ENCODE results near the gene KRT38. TPM values are rescaled to one million over a fixed set of nuclear protein-coding genes. Genes with fewer than 3 reads are reported as not detected.

The KRT38 gene
- total RNA-seq, 1 donor from 2014 or later, result not detected

DNA sequence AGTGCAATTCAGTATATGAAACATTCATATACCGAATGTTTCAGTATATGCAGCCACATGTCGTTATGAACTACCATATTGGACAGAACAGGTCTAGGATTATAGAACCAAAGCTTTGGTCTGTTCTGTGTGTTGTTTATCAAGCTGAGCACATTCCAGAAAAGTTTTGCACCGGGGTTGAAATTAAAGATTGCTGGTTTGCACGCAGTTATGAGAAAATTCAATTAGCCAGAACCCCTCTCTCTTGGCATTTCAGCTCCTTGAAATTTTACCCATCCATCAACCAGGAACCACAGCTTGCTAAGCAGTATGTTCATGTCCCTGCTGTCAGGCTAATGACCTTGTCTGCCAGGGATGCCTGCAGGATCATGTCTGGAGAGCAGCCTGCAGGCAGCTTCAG is 16.9 kb upstream of the KRT38 start:
- no peaks in the 10 kb centered on the region for H3K36me3 Mint-ChIP-seq (ENCODE audit: low read depth)
- H3K27ac Mint-ChIP-seq (ENCODE audit: unreplicated experiment), result no peak overlapping the region
- H3K9me3 Mint-ChIP-seq, result no peaks in the 10 kb centered on the region
- TF ChIP-seq, protein P1, sequence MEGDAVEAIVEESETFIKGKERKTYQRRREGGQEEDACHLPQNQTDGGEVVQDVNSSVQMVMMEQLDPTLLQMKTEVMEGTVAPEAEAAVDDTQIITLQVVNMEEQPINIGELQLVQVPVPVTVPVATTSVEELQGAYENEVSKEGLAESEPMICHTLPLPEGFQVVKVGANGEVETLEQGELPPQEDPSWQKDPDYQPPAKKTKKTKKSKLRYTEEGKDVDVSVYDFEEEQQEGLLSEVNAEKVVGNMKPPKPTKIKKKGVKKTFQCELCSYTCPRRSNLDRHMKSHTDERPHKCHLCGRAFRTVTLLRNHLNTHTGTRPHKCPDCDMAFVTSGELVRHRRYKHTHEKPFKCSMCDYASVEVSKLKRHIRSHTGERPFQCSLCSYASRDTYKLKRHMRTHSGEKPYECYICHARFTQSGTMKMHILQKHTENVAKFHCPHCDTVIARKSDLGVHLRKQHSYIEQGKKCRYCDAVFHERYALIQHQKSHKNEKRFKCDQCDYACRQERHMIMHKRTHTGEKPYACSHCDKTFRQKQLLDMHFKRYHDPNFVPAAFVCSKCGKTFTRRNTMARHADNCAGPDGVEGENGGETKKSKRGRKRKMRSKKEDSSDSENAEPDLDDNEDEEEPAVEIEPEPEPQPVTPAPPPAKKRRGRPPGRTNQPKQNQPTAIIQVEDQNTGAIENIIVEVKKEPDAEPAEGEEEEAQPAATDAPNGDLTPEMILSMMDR (conservative IDR thresholded peaks at IDR 0.05), result no peak
- H3K27me3 Mint-ChIP-seq (ENCODE audit: low read depth), result no peaks in the 10 kb centered on the region
- no peaks in the 10 kb centered on the region for H3K4me1 Mint-ChIP-seq
- DNase-seq (ENCODE audit: low read depth, low spot score), result no peak
- no peak overlapping the region for H3K4me3 Mint-ChIP-seq

DNA sequence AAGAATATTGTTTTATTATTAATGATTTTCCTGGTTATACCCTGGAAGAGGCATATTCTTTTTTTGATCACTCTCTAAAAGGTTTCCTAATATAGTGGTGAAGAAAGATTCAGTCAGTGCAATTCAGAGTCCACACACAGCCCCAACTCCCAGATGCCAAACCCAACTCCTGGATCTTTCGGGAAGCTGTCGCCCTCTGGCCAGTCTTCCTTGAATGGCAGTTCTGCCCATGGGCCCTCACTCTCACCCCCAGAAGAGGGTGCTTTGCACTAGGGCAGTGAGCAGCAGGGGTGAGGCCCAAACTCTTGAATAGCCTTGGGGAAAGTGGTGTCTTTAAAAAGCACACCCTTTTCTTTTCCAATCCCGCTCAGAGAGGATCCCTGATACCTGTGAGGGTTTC is 15.4 kb upstream of the KRT38 start:
- no peaks in the 10 kb centered on the region for H3K4me1 Mint-ChIP-seq
- peaks cover 3% of the 10 kb centered on the region for H3K9me3 Mint-ChIP-seq
- no peak overlapping the region for H3K4me3 Mint-ChIP-seq
- H3K36me3 Mint-ChIP-seq (ENCODE audit: low read depth), result peaks cover 2% of the 10 kb centered on the region
- H3K27me3 Mint-ChIP-seq (ENCODE audit: low read depth), result peaks cover 3% of the 10 kb centered on the region
- DNase-seq (ENCODE audit: low read depth, low spot score), result no peak
- no peak overlapping the region for H3K27ac Mint-ChIP-seq (ENCODE audit: unreplicated experiment)
- TF ChIP-seq, protein P1 (conservative IDR thresholded peaks at IDR 0.05), result no peak

DNA sequence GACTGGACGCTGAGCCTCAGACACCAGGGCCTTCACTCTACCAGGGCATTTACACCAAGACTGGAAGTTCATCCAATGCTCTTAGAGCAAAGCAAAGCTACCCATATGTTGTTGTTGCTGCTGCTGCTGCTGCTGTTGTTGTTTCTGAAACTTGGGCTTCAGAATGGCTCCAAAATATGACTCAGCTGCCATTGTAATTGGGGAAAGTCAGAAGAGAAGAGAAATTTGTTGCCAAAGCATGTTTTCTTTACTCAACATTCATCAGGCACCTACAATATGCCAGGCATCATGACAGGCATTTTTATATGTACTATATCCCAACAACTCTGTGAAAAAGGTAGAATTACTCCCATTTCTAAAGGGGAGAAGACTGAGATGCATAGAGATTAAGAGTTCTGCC is 14.5 kb upstream of the KRT38 start:
- Mint-ChIP-seq H3K9me3 (peaks cover 6% of the 10 kb centered on the region), H3K4me3 (no peak overlapping the region), H3K36me3 (ENCODE audit: low read depth) (peaks cover 4% of the 10 kb centered on the region), H3K4me1 (no peaks in the 10 kb centered on the region), H3K27ac (ENCODE audit: unreplicated experiment) (no peak overlapping the region), H3K27me3 (ENCODE audit: low read depth) (peaks cover 6% of the 10 kb centered on the region)
- TF ChIP-seq, protein P1 (conservative IDR thresholded peaks at IDR 0.05), result no peak
- DNase-seq (ENCODE audit: low read depth, low spot score), result no peak

GRCh38 chr17:41453066-41453465 is 12.3 kb upstream of the KRT38 start:
- no peaks in the 10 kb centered on the region for H3K4me1 Mint-ChIP-seq
- H3K27me3 Mint-ChIP-seq (ENCODE audit: low read depth), result peaks cover 6% of the 10 kb centered on the region
- H3K36me3 Mint-ChIP-seq (ENCODE audit: low read depth), result peaks cover 4% of the 10 kb centered on the region
- H3K9me3 Mint-ChIP-seq, result peaks cover 6% of the 10 kb centered on the region
- DNase-seq (ENCODE audit: low read depth, low spot score), result no peak
- H3K4me3 Mint-ChIP-seq, result no peak overlapping the region
- TF ChIP-seq, protein P1 (conservative IDR thresholded peaks at IDR 0.05), result no peak
- no peak overlapping the region for H3K27ac Mint-ChIP-seq (ENCODE audit: unreplicated experiment)

GRCh38 chr17:41452281-41452680 is 11.5 kb upstream of the KRT38 start:
- H3K36me3 Mint-ChIP-seq (ENCODE audit: low read depth), result peaks cover 4% of the 10 kb centered on the region
- TF ChIP-seq, protein P1 (conservative IDR thresholded peaks at IDR 0.05), result no peak
- no peak for DNase-seq (ENCODE audit: low read depth, low spot score)
- peaks cover 6% of the 10 kb centered on the region for H3K27me3 Mint-ChIP-seq (ENCODE audit: low read depth)
- no peaks in the 10 kb centered on the region for H3K4me1 Mint-ChIP-seq
- peaks cover 6% of the 10 kb centered on the region for H3K9me3 Mint-ChIP-seq
- H3K4me3 Mint-ChIP-seq, result no peak overlapping the region
- no peak overlapping the region for H3K27ac Mint-ChIP-seq (ENCODE audit: unreplicated experiment)

Measured in neural crest cell (in vitro differentiated cells).